DMS 273 (cell line): Measurements from ENCODE around the gene RGS6.
"Not testable (repeated sequence)": the region's sequence is repeated elsewhere in the genome, so short reads cannot be mapped to it uniquely, and the experiment has no call there.

Experiments used
- DNase-seq: peaks from one replicate; lab custom pipeline; 2025; ENCODE audit not compliant: unreplicated experiment; lab: John Stamatoyannopoulos, UW

Gene RGS6

GRCh38 chr14:72444701-72445100 lies 512.5 kb downstream of the RGS6 start:
- peak; percentile 37 for DNase-seq

GRCh38 chr14:72448212-72448611 lies 516.0 kb downstream of the RGS6 start:
- no peak for DNase-seq

DNA sequence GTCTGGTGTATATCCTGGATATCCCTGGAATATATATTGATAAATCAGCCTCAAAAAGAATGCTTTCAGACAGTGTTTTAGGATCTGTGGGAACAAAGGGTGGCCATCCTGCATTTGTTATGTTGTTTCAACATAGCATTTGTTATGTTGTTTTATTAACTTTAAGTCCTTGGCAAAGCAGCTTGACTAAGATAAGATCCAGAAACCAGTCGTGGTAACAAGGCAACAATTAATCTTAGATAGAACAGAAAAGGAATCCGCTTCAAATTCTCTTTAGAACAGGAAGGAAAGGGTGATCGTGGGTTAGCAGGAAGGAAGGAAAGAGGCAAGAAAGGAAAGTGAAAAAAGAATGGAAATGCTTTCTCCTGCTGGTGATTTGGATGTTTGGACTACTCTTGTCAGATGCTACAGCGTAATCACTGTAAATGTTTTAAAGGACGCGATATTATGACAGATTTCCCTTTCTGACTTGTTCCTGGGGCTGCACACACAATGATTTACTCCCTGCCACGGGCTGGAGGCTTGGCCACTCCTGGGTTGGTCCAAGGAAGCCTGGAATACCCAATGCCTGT lies 518.3 kb downstream of the RGS6 start:
- DNase-seq, result no peak

GRCh38 chr14:72451054-72451972 lies 519.1 kb downstream of the RGS6 start:
- no peak for DNase-seq

GRCh38 chr14:72452774-72453173 lies 520.5 kb downstream of the RGS6 start:
- DNase-seq, result peak; percentile 14

- no peak for DNase-seq
Observed at GRCh38 chr14:72454388-72455160, 522.3 kb downstream of the RGS6 start.

DNA sequence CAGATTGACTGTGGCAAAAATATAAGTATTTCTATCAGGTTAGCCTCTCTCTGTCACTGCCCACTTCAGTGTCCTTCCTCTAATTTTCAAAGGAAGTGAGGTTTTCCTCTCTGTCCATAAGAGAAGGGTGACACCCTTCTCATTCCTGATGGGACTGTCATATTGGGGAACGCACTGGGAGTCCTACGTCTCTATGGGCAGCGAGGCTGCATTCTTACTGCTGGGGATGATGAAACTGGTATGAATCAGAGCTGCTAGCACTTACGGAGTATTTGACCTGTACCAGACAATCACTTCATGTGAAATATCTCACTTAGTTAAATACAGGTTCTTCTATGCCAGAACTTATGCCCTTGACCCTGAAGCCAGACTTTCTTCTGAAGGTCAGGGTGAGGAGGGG lies 525.4 kb downstream of the RGS6 start:
- no peak for DNase-seq

DNA sequence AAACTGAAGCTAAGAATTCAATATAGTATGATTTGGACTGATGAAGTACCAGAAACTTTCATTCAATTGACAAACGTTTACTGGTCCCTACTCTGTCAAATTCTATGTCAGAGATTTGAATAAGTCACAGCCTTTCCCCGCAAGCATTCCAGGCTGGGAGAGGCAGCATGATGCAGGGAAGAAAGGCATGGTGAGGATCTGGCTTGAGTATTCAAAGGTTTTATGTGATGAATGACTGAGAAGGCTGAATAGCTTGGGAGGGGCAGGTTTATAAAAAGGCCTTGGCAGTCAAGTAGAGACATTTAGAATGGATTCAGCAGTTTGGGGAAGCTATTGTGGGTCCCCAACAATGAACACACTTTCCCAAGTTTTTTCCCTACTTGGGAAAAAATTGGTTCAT lies 529.8 kb downstream of the RGS6 start:
- DNase-seq, result no peak

DNA sequence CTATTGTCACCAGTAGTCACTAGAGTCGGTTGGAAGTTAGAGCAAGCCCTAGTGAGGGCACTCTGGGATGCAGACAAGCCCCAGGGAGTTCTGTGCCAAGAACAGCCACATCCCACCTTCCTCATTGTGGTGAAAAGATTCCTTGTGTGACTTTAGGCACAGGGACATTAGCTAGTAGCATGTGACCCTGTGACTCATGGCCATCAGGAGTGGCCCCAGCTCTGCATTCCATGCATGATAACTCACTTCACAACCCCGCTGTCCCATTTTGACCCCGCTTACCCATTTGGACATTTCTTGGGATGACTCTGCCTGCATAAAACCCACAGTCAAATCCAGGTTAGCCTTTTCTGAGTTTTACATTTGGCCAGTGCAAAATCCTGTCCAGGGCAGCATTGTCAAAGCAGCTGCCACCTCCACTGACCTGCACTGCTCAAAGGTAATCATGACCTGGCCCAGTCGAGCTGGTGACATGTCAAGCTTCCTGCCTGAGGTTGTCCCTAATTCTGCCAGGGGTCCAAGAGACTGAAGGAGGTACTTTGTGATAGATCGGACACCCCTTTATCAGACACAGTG lies 531.1 kb downstream of the RGS6 start:
- no peak for DNase-seq

GRCh38 chr14:72464226-72464625 lies 532.0 kb downstream of the RGS6 start:
- DNase-seq, result no peak

DNA sequence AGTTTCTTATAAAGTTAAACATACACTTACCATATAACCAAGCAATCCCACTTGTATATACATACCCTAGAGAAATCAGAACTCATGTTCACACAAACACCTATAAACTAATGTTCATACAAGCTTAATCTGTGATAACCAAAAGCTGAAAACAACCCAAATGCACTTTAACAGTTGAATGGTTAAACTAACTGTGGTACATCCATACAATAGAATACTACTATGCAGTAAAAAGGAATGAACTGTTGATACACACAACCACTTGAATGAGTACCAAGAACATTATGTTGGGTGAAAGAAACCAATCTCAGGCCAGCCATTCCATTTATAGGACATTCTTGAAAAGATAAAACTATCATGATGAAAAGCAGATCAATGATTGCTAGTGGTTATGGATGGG lies 534.1 kb downstream of the RGS6 start:
- no peak for DNase-seq

DNA sequence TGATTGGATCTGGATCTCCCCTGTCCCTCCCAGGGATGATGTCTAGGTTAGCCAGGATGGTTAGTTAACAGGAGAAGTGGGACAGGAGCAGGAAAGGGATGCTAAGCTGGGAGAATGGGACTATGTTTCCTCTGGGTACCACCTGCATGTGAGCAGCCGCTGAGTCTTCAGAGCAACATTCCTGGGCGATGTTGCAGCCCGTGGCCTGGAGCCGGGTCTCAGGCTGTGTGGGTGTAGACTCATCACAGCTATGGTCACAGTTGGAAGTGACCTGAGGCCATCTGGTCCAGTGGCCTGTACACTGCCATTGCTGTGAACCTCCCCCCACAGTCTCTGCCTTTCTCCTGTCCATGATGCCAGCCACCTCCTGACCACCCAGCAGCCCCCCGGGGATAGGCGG lies 539.1 kb downstream of the RGS6 start:
- no peak for DNase-seq

DNA sequence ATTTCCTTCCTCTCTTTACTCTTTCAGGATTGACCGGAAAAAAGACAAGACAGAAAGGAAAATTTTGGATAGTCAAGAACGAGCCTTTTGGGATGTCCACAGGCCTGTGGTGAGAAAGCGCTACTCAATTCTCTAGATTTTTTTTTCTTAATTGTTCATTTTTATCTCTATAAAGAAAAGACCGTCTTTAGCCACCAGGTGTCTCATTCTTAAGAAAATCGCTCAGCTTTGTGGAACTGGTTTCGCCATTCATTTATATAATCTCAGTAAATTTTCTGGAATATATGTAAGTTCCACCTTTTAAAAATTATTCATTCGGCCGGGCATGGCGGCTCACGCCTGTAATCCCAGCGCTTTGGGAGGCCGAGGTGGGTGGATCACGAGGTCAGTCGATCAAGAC lies 540.6 kb downstream of the RGS6 start:
- peak; percentile 14 for DNase-seq

GRCh38 chr14:72476657-72477499 lies 544.6 kb downstream of the RGS6 start:
- no peak for DNase-seq

DNA sequence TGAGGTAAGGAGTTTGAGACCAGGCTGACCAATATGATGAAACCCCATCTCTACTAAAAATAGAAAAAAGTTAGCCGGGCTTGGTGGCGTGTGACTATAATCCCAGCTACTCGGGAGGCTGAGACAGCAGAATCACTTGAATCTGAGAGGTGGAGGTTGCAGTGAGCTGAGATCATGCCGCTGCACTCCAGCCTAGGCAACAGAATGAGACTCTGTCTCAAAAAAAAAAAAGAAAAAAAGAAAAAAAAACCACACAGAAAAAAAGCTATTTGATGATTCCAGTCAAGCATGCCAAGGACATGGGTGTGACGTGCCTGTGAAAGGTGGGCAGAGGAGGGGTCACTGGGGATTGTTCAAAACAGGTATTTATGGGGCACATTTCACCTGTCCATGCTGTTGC lies 545.3 kb downstream of the RGS6 start:
- not testable (repeated sequence) for DNase-seq

DNA sequence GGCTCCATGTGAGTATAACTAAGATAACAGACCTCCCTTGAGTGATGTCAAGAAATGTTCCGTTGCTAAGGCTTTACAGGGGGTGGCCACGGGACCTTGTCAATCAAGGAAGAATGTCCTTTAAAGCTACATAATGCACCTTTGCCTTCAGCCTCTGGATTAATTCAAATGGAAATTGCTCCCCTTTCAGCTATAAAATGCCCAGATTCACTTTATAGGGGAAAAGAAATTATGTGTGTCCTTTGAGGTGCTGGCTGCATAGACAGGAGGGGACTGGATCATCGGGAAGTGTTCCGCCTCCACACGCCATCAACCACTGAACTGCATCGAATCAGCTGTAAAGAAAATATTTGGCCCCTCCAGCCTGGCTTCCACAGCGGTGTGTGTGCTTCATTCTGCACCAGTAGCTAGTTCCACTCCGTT lies 546.3 kb downstream of the RGS6 start:
- no peak for DNase-seq

DNA sequence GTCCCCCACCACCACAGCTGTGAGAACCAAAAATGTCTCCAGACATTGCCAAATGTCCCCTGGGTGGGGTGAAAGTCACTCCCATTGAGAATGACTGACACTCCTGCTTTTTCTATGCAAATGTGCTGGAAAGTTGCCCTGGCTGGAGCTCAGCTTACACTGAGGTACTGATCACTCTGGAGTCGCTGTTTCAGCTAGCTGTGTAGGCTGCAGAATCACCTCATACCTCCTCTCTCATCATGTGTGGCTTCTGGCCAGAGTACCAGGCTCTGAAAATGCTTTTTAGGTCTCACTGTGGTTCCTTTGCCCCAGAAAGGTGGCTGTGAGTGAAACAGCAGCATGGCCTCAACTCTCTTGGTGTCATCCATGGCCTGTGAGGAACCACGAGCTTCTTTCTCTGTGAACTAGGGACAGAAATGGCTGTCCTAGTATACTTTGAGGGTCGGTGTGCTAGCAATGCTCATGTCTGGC lies 547.3 kb downstream of the RGS6 start:
- peak; percentile 80 for DNase-seq

- DNase-seq, result no peak
Observed at GRCh38 chr14:72480464-72481243, 548.4 kb downstream of the RGS6 start.

DNA sequence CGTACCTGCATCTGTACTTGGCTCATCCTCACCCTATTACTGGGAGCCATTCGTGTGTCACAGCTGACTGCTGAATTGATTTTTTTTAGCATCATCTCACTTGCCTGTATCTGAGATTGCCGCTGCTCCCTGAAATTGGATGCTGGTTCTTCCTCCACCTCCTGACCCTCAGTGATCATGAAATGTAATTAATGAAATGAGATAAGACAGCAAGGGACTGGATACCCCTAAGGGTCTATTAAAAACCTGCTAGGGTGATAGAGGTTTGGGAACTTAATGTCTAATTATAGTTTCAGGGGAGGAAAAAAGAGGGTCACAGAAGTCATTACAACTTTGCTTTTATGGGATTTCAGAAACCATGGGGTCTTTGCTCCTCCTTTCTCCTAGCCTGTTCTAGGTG lies 551.1 kb downstream of the RGS6 start:
- no peak for DNase-seq

- DNase-seq, result no peak
Observed at GRCh38 chr14:72485695-72486094, 553.5 kb downstream of the RGS6 start.
